HCT116 (cell line): ENCODE results near the gene PCSK2. TPM values are rescaled to one million over a fixed set of nuclear protein-coding genes. Genes with fewer than 3 reads are reported as not detected.

Experiments
- ATAC-seq: fragments of 200-7000 bp; cut with Tn5 transposase; 2 replicates; pipeline ENCODE4 v1.9.1; 2020; ENCODE audit warnings: mild to moderate bottlenecking, moderate library complexity
- BruUV-seq: library from RNA; stranded (reverse); fragments of 400-500 nt; replicated peaks from 2 replicates; lab custom pipeline; 2021; lab: Mats Ljungman, UMichigan
- CTCF ChIA-PET: fragments of 300-600 bp; sonication (Branson Sonifier 250); formaldehyde crosslinking; loops from one replicate; lab custom pipeline; 2021; ENCODE audit warnings: antibody characterized with exemption; lab: Charles Lee
- POLR2A ChIA-PET: fragments of 300-600, 350-600 bp; sonication (Branson Sonifier 250); formaldehyde crosslinking; loops from one replicate; lab custom pipeline; 2021; ENCODE audit warnings: antibody characterized with exemption; lab: Charles Lee
- RAD21 ChIA-PET, 2 experiments: fragments of 300-600 bp; sonication (Branson Sonifier 250); formaldehyde crosslinking; loops; one replicate each; lab custom pipeline; 2023; ENCODE audit warnings: low total read pairs in 2 of 2; ENCODE audit not compliant: uncharacterized antibody in 2 of 2, unreplicated experiment in 2 of 2, low non-redundant PET in 1 of 2; lab: Charles Lee
- DNase-seq: peaks from one replicate; pipeline ENCODE4 v3.0.0-alpha.2; 2010; ENCODE audit warnings: low read depth, low spot score
- H2AFZ ChIP-seq: fragments of 200-600 bp; shearing (Covaris generic), sonication (generic); 2 replicates; pipeline ENCODE4 v1.6.1; 2017; ENCODE audit warnings: low read depth, mixed run types, mixed read lengths, antibody characterized with exemption, low read length; ENCODE audit not compliant: poor library complexity, severe bottlenecking
- H3K27ac ChIP-seq: 2 replicates; pipeline ENCODE4 v1.5.1; 2012; ENCODE audit warnings: low read depth, low read length
- H3K27me3 ChIP-seq: fragments of 200-600 bp; sonication (generic); 2 replicates; pipeline ENCODE4 v1.6.1; 2016; ENCODE audit warnings: mixed run types, low read length, mixed read lengths; ENCODE audit not compliant: insufficient read depth
- H3K36me3 ChIP-seq, 2 experiments: fragments of 200-500 bp in 1 of 2; fragments of 200-600 bp in 1 of 2; sonication (Bioruptor generic) in 1 of 2; sonication (generic) in 1 of 2; 2 replicates each; pipeline versions ENCODE4 v1.5.1 to v1.6.1; 2014 to 2016; ENCODE audit warnings: low read length in 2 of 2, inconsistent platforms in 1 of 2, mixed read lengths in 1 of 2, mixed run types in 1 of 2; ENCODE audit not compliant: insufficient read depth in 2 of 2, control insufficient read depth in 1 of 2
- H3K4me1 ChIP-seq, 2 experiments: fragments of 200-600 bp in 1 of 2; sonication (generic) in 1 of 2; 2 replicates each; pipeline versions ENCODE4 v1.5.1 to v1.6.1; 2012 to 2017; ENCODE audit warnings: low read length in 2 of 2, inconsistent platforms in 1 of 2, mild to moderate bottlenecking in 1 of 2, mixed read lengths in 1 of 2, mixed run types in 1 of 2, moderate library complexity in 1 of 2; ENCODE audit not compliant: insufficient read depth in 2 of 2, control insufficient read depth in 1 of 2
- H3K4me2 ChIP-seq: fragments of 200-600 bp; sonication (generic); 2 replicates; pipeline ENCODE4 v1.6.1; 2017; ENCODE audit warnings: mixed run types, low read length, mixed read lengths
- H3K4me3 ChIP-seq, 2 experiments: fragments of 200-600 bp in 1 of 2; sonication (generic) in 1 of 2; replicated peaks in 1 of 2; 2 replicates each; pipeline ENCODE4 v1.5.1; 2011 to 2016; ENCODE audit warnings: low read length in 2 of 2, control low read depth in 1 of 2, low read depth in 1 of 2, mild to moderate bottlenecking in 1 of 2, mixed read lengths in 1 of 2, mixed run types in 1 of 2
- H3K79me2 ChIP-seq: fragments of 200-600 bp; sonication (generic); 2 replicates; pipeline ENCODE4 v1.6.1; 2017; ENCODE audit warnings: mild to moderate bottlenecking, mixed run types, low read length, moderate library complexity, mixed read lengths; ENCODE audit not compliant: insufficient read depth
- H3K9ac ChIP-seq: fragments of 200-600 bp; sonication (generic); 2 replicates; pipeline ENCODE4 v1.6.1; 2016; ENCODE audit warnings: low read length, mixed read lengths
- H3K9me2 ChIP-seq: fragments of 200-600 bp; sonication (generic), shearing (Covaris generic); 2 replicates; pipeline ENCODE4 v1.6.1; 2017; ENCODE audit warnings: mixed run types, mild to moderate bottlenecking, moderate library complexity; ENCODE audit not compliant: insufficient read depth
- H3K9me3 ChIP-seq, 2 experiments: fragments of 200-500 bp in 1 of 2; fragments of 200-600 bp in 1 of 2; sonication (Bioruptor generic) in 1 of 2; sonication (generic) in 1 of 2; 2 replicates each; pipeline ENCODE4 v1.6.1; 2014 to 2017; ENCODE audit warnings: low read length in 2 of 2, mixed read lengths in 2 of 2, inconsistent platforms in 1 of 2, low read depth in 1 of 2, mild to moderate bottlenecking in 1 of 2, mixed run types in 1 of 2, moderate library complexity in 1 of 2; ENCODE audit not compliant: control insufficient read depth in 1 of 2, insufficient read depth in 1 of 2
- H4K20me1 ChIP-seq: fragments of 200-600 bp; sonication (generic), shearing (Covaris generic); 2 replicates; pipeline ENCODE4 v1.6.1; 2017; ENCODE audit warnings: mixed run types, mild to moderate bottlenecking, moderate library complexity; ENCODE audit not compliant: insufficient read depth
- CEBPB ChIP-seq: IDR thresholded peaks from 2 replicates; pipeline ENCODE4 v1.6.1; 2012; ENCODE audit warnings: low read depth
- EGR1 ChIP-seq: IDR thresholded peaks from 2 replicates; pipeline ENCODE4 v1.6.1; 2012; ENCODE audit warnings: low read depth
- ELF1 ChIP-seq: IDR thresholded peaks from 2 replicates; pipeline ENCODE4 v1.6.1; 2012; ENCODE audit warnings: low read depth, borderline replicate concordance
- EZH2phosphoT487 ChIP-seq: fragments of 200-600 bp; IDR thresholded peaks from 2 replicates; pipeline ENCODE4 v1.6.1; 2018; ENCODE audit warnings: antibody characterized with exemption, borderline replicate concordance
- FOSL1 ChIP-seq: IDR thresholded peaks from 2 replicates; pipeline ENCODE4 v1.6.1; 2012; ENCODE audit warnings: low read depth
- JUND ChIP-seq: IDR thresholded peaks from 2 replicates; pipeline ENCODE4 v1.6.1; 2012
- POLR2AphosphoS5 ChIP-seq: IDR thresholded peaks from 2 replicates; pipeline ENCODE4 v1.6.1; 2011; ENCODE audit warnings: mild to moderate bottlenecking, low read depth, low read length, moderate library complexity
- RAD21 ChIP-seq: IDR thresholded peaks from 2 replicates; pipeline ENCODE4 v1.6.1; 2012; ENCODE audit warnings: low read depth, mild to moderate bottlenecking
- SP1 ChIP-seq: IDR thresholded peaks from 2 replicates; pipeline ENCODE4 v1.6.1; 2012; ENCODE audit warnings: low read depth
- SRF ChIP-seq: IDR thresholded peaks from 2 replicates; pipeline ENCODE4 v1.6.1; 2012; ENCODE audit warnings: low read depth
- TCF7L2 ChIP-seq: IDR thresholded peaks from 2 replicates; pipeline ENCODE4 v1.7.0; 2011; ENCODE audit warnings: borderline replicate concordance, inconsistent platforms; ENCODE audit not compliant: insufficient read depth, insufficient read length; ENCODE audit errors: extremely low read depth
- YY1 ChIP-seq: IDR thresholded peaks from 2 replicates; pipeline ENCODE4 v1.6.1; 2011; ENCODE audit warnings: low read length, low read depth, moderate library complexity, mild to moderate bottlenecking; ENCODE audit not compliant: insufficient replicate concordance; ENCODE audit errors: extremely low read depth
- ZNF274 ChIP-seq: fragments of 200-500 bp; sonication (Bioruptor generic); IDR thresholded peaks from 2 replicates; pipeline ENCODE4 v1.6.1; 2014; ENCODE audit warnings: mild to moderate bottlenecking, low read depth, low read length, inconsistent platforms
- intact Hi-C: fragments of 100-400 bp; cut with micrococcal nuclease; formaldehyde crosslinking; loops from 2 replicates; pipeline ENCODE4 v1.10.0; 2022
- total RNA-seq: library from RNA; stranded (reverse); gene quantifications from one replicate; pipeline ENCODE4 v1.2.1, GENCODE V29; 2021; ENCODE audit not compliant: unreplicated experiment

Gene PCSK2
- total RNA-seq, 1 experiment from 2014 or later: not detected

GRCh38 chr20:17390655-17391054, 163.8 kb downstream of the PCSK2 start:
- no peak for ATAC-seq
- H3K4me1 ChIP-seq: peaks cover 0 to 6% of the 10 kb centered on the region in 2 experiments; a peak in 1 of 4 replicates
- ChIA-PET RAD21 (no interaction called here), CTCF (no interaction called here), POLR2A (no interaction called here)
- H3K36me3 ChIP-seq: no peaks in the 10 kb centered on the region
- no peak for DNase-seq
- peaks cover 56% of the 10 kb centered on the region for H3K27me3 ChIP-seq
- no peak overlapping the region for H3K4me3 ChIP-seq
- H3K9me2 ChIP-seq: no peaks in the 10 kb centered on the region
- H4K20me1 ChIP-seq: no peaks in the 10 kb centered on the region
- no peak overlapping the region for H2AFZ ChIP-seq
- no peak overlapping the region for H3K4me2 ChIP-seq
- no peak overlapping the region for H3K27ac ChIP-seq
- no TSS peak for BruUV-seq
- intact Hi-C loops: no loop called here
- no peaks in the 10 kb centered on the region for H3K9me3 ChIP-seq
- no peaks in the 10 kb centered on the region for H3K79me2 ChIP-seq
- no peak overlapping the region for H3K9ac ChIP-seq
- TF ChIP-seq EGR1 (no peak), ELF1 (no peak), TCF7L2 (no peak), EZH2phosphoT487 (no peak), SRF (no peak), CEBPB (no peak), SP1 (no peak), YY1 (no peak), ZNF274 (no peak), FOSL1 (no peak), JUND (no peak), RAD21 (no peak), POLR2AphosphoS5 (no peak)
- TF ChIP-seq, all 23 proteins: peak for 0
